Left forelimb (tissue), 1 donor: ENCODE data around the gene ZBTB7C.
"Not testable (repeated sequence)": the region's sequence is repeated elsewhere in the genome, so short reads cannot be mapped to it uniquely, and the experiment has no call there.

ENCODE experiments used
- DNase-seq: peaks from one replicate; pipeline ENCODE4 v3.0.0-alpha.2; 2018; ENCODE audit warnings: low spot score

Gene ZBTB7C

GRCh38 chr18:48297139-48297538 lies 112.0 kb downstream of the ZBTB7C start:
- peak; percentile 38 for DNase-seq

GRCh38 chr18:48296581-48296980 lies 112.6 kb downstream of the ZBTB7C start:
- DNase-seq, result no peak

GRCh38 chr18:48295586-48296311 lies 113.4 kb downstream of the ZBTB7C start:
- no peak for DNase-seq

DNA sequence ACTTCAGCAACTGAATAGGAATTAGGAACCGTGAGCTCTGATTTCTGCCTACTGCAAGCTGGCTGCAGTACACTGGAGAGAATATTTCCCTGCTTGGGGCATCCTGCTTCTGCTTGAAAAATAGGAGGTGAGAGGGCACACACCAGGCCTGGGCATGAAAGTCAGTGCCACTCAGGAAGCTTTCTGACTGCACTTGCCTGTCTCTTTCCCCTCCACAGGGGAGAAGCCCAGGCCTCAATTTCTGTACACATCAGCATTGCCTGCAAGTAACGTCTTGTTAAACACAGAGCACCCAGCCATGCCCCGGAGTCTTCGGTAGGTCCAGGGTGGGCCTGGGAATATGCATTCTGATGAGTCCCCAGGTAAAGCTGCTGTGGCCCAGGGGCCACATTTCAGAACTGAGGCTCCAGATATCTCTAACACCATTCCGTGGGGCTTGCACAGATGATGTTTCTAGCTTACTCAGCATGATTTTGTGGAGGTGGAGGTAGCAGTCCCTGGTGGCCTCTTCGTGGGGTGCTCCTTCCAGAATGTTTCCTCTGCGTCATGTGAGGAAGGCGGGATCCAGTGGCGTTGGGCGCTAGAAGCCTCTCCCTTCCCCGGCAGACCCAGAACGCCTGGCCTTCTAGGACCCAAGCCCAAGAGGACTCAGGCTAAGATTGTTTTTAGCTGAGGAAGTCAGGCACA lies 114.1 kb downstream of the ZBTB7C start:
- no peak for DNase-seq

DNA sequence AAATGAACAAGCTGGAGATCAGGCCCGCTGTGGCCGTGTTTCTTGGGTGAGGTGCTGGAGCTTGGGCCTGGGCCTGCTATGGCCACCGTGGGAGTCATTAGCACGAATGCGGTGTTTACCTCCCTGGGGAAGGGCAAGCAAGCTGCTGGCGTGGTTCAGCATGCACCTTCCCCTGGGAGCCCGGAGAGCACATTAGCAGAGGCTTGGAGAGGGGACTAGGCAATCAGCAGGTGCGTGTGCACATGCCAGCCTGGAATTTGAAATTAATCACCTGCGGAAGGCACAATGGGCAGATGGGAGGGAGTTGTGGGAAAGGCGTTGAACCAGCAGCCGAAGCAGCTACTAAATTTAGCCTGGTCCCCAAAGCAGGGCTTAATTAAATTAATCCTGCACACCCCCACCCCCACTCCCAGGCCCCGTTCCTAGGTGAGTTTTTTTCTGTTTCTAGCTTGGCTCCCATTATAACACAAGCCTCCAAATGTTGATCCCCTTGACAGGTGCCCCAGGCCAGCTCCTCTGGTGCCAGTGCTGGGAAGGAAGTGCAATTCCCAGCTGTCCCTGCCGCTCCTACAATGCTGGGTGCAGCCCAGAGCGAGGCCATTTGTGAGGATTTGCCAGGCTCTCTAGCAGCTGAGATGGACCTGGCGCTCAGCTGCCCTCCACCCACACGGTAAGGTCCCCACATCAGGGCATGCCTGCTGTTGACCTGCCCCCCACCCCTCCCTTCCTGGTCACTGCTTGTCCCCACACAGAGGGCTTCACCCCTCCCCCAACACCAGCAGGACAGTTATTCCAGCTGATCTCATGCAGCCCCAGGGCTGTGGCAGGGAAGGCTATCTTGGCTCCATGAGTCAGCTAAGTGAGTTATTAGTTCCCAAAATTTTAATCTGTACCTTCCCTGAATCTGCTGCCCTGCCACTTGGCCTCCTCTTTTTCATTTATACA lies 115.0 kb downstream of the ZBTB7C start:
- peak; percentile 72 for DNase-seq

- DNase-seq, result no peak
These were observed 116.3 kb downstream of the ZBTB7C start for GRCh38 chr18:48292782-48293424.

GRCh38 chr18:48292229-48292628 lies 117.0 kb downstream of the ZBTB7C start:
- DNase-seq, result no peak

GRCh38 chr18:48290162-48290926 lies 118.8 kb downstream of the ZBTB7C start:
- no peak for DNase-seq

DNA sequence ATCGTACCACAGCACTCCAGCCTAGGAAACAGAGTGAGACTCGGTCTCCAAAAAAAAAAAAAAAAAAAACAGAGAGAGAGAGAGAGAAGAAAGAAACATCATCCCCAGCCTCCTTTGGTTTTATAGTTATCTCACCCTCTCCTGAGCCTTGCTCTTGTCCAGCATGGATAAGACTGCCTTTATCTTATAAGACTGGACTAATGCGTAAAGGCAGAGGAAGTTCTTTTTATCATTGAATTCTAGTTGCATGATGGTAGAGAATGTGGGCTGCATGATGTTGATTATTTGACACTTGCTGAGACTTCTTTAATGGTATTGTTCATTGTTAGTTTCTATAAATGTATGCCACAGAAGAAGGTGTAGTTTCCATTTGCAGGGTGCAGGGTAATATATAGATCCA lies 124.4 kb downstream of the ZBTB7C start:
- DNase-seq, result no peak

GRCh38 chr18:48284011-48284410 lies 125.2 kb downstream of the ZBTB7C start:
- not testable (repeated sequence) for DNase-seq

GRCh38 chr18:48281460-48281859 lies 127.7 kb downstream of the ZBTB7C start:
- DNase-seq, result not testable (repeated sequence)

- no peak for DNase-seq
These were observed 129.9 kb downstream of the ZBTB7C start for GRCh38 chr18:48279312-48279711.

- no peak for DNase-seq
These were observed 131.1 kb downstream of the ZBTB7C start for GRCh38 chr18:48278081-48278480.

- no peak for DNase-seq
These were observed 134.9 kb downstream of the ZBTB7C start for GRCh38 chr18:48274301-48274700.

GRCh38 chr18:48270929-48271328 lies 138.3 kb downstream of the ZBTB7C start:
- DNase-seq, result no peak

DNA sequence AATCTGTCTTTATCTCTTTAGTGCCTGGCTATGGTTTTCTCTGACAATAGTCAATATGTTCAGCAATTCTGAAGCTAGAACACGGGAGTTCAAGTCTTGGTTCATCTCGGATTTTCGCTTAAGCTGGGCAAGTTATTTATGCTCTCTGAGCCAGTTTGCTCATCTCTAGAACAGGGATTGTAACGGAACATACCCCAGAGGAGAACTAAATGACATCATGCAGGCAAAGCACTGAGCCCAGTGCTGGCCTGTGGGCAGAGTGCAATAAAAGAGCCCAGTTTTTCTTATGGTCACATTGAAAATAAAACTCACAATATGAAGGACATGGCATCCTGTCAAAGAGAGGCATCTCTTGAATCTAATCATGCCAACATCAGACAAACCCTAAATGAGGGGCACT lies 143.9 kb downstream of the ZBTB7C start:
- no peak for DNase-seq

DNA sequence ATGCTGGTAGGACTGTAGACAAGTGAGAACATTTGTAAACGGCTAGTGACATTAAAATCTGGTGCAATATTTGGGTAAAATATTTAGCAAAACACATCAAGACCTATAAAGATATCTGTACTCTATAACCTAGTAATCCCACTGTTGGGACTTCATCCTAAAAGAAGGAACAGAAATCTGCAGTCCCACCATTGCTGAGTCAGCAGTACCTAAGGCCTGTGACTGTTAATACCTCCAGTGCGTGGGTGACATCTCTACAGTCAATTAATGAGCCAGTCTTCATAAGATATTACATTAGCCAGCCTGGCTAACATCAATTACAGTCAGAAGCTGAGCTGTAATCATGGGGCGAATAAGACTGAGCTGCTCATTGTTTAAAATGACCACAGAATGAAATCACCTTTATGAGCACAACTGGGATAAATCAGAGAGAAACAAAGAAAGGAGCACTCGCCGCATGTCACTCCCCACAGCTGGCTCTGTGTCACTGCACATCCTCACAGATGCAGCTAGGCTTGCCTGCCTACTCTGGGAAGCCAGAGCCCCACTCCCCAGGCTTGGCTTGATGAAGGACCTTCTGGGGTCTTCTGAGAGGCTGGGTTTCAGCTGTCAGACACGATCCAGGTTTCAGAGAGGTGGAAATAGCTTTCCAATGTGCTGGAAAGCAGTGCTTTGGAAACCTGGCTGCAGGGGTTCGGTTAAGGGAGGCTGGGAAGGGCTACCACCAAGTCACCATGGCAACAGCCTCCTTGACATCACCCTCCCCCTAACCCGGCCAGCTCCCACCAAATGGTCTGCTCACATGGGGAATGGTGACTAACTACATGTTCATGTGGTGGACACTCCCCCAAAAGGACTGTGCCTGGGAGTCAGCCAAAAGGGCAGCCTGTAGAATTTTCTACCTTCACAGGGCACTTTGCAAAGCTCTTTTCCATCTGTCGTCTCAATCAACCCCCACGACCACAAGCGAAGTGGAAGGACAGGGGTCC lies 145.0 kb downstream of the ZBTB7C start:
- DNase-seq, result no peak

DNA sequence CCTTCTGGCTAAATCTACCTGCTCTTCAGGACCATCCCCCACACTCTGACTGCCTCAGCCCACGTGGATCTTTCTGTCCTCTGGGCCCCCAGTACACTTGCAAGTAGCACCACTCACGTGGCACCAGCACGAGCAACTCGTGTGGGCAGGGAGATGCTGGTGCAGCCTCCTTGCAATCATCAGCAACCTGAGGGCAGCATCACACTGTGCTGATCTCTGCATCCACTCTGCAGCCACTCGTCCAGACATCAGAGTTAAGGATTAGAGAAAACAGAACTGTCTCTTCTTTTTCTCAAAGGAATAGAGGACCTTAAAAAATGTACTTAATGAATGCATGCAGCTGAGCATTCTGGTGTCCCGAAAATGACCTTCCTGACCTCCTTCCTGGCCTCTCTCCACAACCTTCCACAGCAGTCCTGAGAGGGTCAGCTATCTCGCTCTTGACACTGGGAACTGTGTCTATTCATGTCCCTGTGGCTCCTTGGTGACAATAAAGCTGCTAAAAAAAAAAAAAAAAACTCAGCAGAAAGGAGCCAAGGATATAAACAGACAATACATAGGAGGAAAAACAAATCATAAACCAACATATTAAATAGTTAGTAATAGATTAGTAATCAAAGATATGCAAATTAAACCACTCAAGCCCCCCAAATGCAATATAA lies 145.9 kb downstream of the ZBTB7C start:
- DNase-seq, result no peak

DNA sequence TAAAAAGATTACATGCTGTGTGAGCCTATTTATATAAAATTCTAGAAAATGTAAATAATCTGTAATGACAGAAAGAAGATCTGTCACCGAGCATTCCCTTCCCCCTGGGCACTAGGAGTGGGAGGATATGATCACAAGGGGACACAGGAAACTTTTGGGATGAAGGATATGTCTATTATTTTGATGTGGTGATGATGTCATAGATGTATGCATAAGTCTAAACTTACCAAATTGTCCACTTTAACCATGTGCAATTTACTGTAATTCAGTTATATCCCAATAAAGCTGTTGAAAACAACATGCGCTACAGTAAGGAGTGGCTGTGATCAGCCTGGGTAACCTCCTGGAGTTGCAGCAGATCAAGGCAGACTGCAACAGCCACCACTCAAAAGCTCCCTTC lies 148.9 kb downstream of the ZBTB7C start:
- no peak for DNase-seq
